H9 (cell line): Measurements from ENCODE around the gene PATE1. TPM values are rescaled to one million over a fixed set of nuclear protein-coding genes. Genes with fewer than 3 reads are reported as not detected.

Experiments used
- DNase-seq: peaks from one replicate; pipeline ENCODE4 v3.0.0-alpha.2; 2017
- H2AFZ ChIP-seq: one replicate; pipeline ENCODE4 v1.6.1; 2013; ENCODE audit warnings: mild to moderate bottlenecking, low read length, control low read depth, moderate library complexity
- H2AK5ac ChIP-seq: 2 replicates; pipeline ENCODE4 v1.6.1; 2013; ENCODE audit warnings: low read length, control low read depth, mixed read lengths; ENCODE audit not compliant: insufficient read length
- H2BK120ac ChIP-seq: one replicate; pipeline ENCODE4 v1.6.1; 2013; ENCODE audit warnings: low read depth, mild to moderate bottlenecking, low read length, control low read depth, inconsistent platforms; ENCODE audit not compliant: poor library complexity, severe bottlenecking
- H2BK12ac ChIP-seq: 2 replicates; pipeline ENCODE4 v1.6.1; 2013; ENCODE audit warnings: low read length, control low read depth, mixed read lengths, low read depth; ENCODE audit not compliant: insufficient read length
- H2BK15ac ChIP-seq: 2 replicates; pipeline ENCODE4 v1.6.1; 2013; ENCODE audit warnings: low read depth, low read length, control low read depth
- H2BK20ac ChIP-seq: one replicate; pipeline ENCODE4 v1.6.1; 2013; ENCODE audit warnings: low read depth, mild to moderate bottlenecking, low read length, control low read depth, inconsistent platforms; ENCODE audit not compliant: poor library complexity, severe bottlenecking
- H2BK5ac ChIP-seq: 2 replicates; pipeline ENCODE4 v1.6.1; 2013; ENCODE audit warnings: low read length, control low read depth, mixed read lengths; ENCODE audit not compliant: insufficient read length
- H3K14ac ChIP-seq: 2 replicates; pipeline ENCODE4 v1.6.1; 2013; ENCODE audit warnings: low read length, control low read depth; ENCODE audit not compliant: insufficient read depth
- H3K18ac ChIP-seq: 2 replicates; pipeline ENCODE4 v1.6.1; 2013; ENCODE audit warnings: low read depth, mild to moderate bottlenecking, mixed read lengths, low read length, control low read depth; ENCODE audit not compliant: insufficient read length
- H3K23ac ChIP-seq: 2 replicates; pipeline ENCODE4 v1.6.1; 2013; ENCODE audit warnings: low read length, control low read depth, mixed read lengths, low read depth; ENCODE audit not compliant: insufficient read length
- H3K23me2 ChIP-seq: 2 replicates; pipeline ENCODE4 v1.6.1; 2013; ENCODE audit warnings: low read depth, mild to moderate bottlenecking, mixed read lengths, low read length, control low read depth; ENCODE audit not compliant: insufficient read length, poor library complexity, severe bottlenecking
- H3K27ac ChIP-seq: 2 replicates; pipeline ENCODE4 v1.5.1; 2013; ENCODE audit warnings: low read length, control low read depth, mixed read lengths, low read depth; ENCODE audit not compliant: insufficient read length
- H3K27me3 ChIP-seq: 2 replicates; pipeline ENCODE4 v1.6.1; 2013; ENCODE audit warnings: low read length, control low read depth, inconsistent platforms; ENCODE audit not compliant: insufficient read depth
- H3K4ac ChIP-seq: 2 replicates; pipeline ENCODE4 v1.6.1; 2013; ENCODE audit warnings: low read depth, mild to moderate bottlenecking, control low read depth, inconsistent platforms, low read length, moderate library complexity
- H3K4me1 ChIP-seq: 2 replicates; pipeline ENCODE4 v1.6.1; 2013; ENCODE audit warnings: low read length, control low read depth, inconsistent platforms; ENCODE audit not compliant: insufficient read depth
- H3K4me2 ChIP-seq: 2 replicates; pipeline ENCODE4 v1.6.1; 2013; ENCODE audit warnings: low read length, control low read depth, mixed read lengths; ENCODE audit not compliant: insufficient read length, insufficient read depth
- H3K56ac ChIP-seq: 2 replicates; pipeline ENCODE4 v1.6.1; 2013; ENCODE audit warnings: low read depth, mild to moderate bottlenecking, mixed read lengths, low read length, control low read depth; ENCODE audit not compliant: insufficient read length
- H3K79me1 ChIP-seq: 2 replicates; pipeline ENCODE4 v1.6.1; 2013; ENCODE audit warnings: low read depth, mild to moderate bottlenecking, moderate library complexity, low read length, control low read depth, inconsistent platforms; ENCODE audit not compliant: insufficient read depth, poor library complexity, severe bottlenecking
- H3K79me2 ChIP-seq: 2 replicates; pipeline ENCODE4 v1.6.1; 2013; ENCODE audit warnings: low read length, control low read depth, inconsistent platforms; ENCODE audit not compliant: insufficient read depth
- H3K9ac ChIP-seq: 2 replicates; pipeline ENCODE4 v1.6.1; 2013; ENCODE audit warnings: low read length, control low read depth, mixed read lengths; ENCODE audit not compliant: insufficient read length; ENCODE audit errors: extremely low read depth
- H3K9me3 ChIP-seq: one replicate; pipeline ENCODE4 v1.6.1; 2013; ENCODE audit warnings: low read depth, low read length, inconsistent platforms; ENCODE audit not compliant: control insufficient read depth
- H3T11ph ChIP-seq: one replicate; pipeline ENCODE4 v1.6.1; 2013; ENCODE audit warnings: mild to moderate bottlenecking, low read length, control low read depth, inconsistent platforms
- H4K20me1 ChIP-seq: one replicate; pipeline ENCODE4 v1.6.1; 2013; ENCODE audit not compliant: control insufficient read depth, insufficient read length, insufficient read depth
- H4K5ac ChIP-seq: 2 replicates; pipeline ENCODE4 v1.6.1; 2013; ENCODE audit warnings: low read depth, mild to moderate bottlenecking, mixed read lengths, low read length, control low read depth; ENCODE audit not compliant: insufficient read length
- H4K8ac ChIP-seq: replicated peaks from 2 replicates; pipeline ENCODE4 v1.6.1; 2013; ENCODE audit warnings: low read length, control low read depth, mixed read lengths, low read depth; ENCODE audit not compliant: insufficient read length
- H4K91ac ChIP-seq: 2 replicates; pipeline ENCODE4 v1.6.1; 2013; ENCODE audit warnings: low read depth, mild to moderate bottlenecking, moderate library complexity, mixed read lengths, low read length, control low read depth; ENCODE audit not compliant: insufficient read length
- H3K27ac Mint-ChIP-seq, 3 experiments: 2 replicates in 2 of 3; 3 replicates in 1 of 3; pipeline ENCODE4 v1.8.0; 2020 to 2021; ENCODE audit warnings: mixed read lengths in 3 of 3, mild to moderate bottlenecking in 1 of 3, moderate library complexity in 1 of 3
- H3K27me3 Mint-ChIP-seq: 2 replicates; pipeline ENCODE4 v1.8.0; 2021; ENCODE audit warnings: low read depth, mild to moderate bottlenecking, moderate library complexity, mixed read lengths
- H3K36me3 Mint-ChIP-seq, 3 experiments: 2 replicates in 2 of 3; 3 replicates in 1 of 3; pipeline ENCODE4 v1.8.0; 2020 to 2021; ENCODE audit warnings: low read depth in 3 of 3, mixed read lengths in 3 of 3; ENCODE audit not compliant: insufficient read depth in 1 of 3
- H3K4me1 Mint-ChIP-seq, 2 experiments: 2 replicates each; pipeline ENCODE4 v1.8.0; 2020; ENCODE audit warnings: mixed read lengths in 2 of 2
- H3K4me3 Mint-ChIP-seq, 2 experiments: 2 replicates in 1 of 2; 3 replicates in 1 of 2; pipeline ENCODE4 v1.8.0; 2020 to 2021; ENCODE audit warnings: mild to moderate bottlenecking in 2 of 2, mixed read lengths in 2 of 2, moderate library complexity in 1 of 2
- H3K9me3 Mint-ChIP-seq, 2 experiments: 2 replicates in 1 of 2; 3 replicates in 1 of 2; pipeline ENCODE4 v1.8.0; 2020; ENCODE audit warnings: mild to moderate bottlenecking in 2 of 2, mixed read lengths in 2 of 2, moderate library complexity in 1 of 2
- WGBS: extraction: QIAGEN DNeasy Blood & Tissue Kit; methylation state at CpG from one replicate; pipeline ENCODE4 v1.1.7; 2013; ENCODE audit warnings: missing lambda C conversion rate, low lambda C conversion rate, mixed read lengths; ENCODE audit not compliant: insufficient read length; ENCODE audit errors: extremely low coverage; 5-methylcytosine and 5-hydroxymethylcytosine counted together
- total RNA-seq: library from RNA; stranded (reverse); gene quantifications from 2 replicates; pipeline ENCODE4 v1.2.1, GENCODE V29; 2021
- TF ChIP-seq, protein P1 (sequence below): fragments of 200-600 bp; sonication (generic); conservative IDR thresholded peaks from 3 replicates; pipeline ENCODE4 v1.8.0; 2021; ENCODE audit warnings: antibody characterized with exemption, mild to moderate bottlenecking

PATE1 gene
- total RNA-seq, 1 experiment from 2014 or later = not detected

DNA sequence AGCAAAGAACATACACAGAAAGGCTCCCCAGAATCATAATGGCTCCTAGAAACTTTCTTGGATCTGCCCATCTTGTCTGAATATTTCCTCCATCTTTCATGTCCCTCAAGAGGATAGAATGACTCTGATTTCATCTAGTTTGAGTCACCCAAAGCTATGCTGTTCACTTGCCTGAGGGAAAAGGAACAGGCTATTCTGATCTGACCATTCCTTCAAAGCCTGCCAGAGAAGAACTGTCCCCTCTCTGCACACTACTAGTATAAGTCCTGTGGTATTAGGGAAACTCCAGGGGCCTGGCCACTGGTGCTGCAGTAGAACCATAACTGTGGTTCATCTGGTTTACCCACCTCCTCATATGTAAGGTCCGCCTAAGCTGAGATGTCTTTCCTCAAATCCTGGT is 2.4 kb upstream of the PATE1 start:
- H3K9ac ChIP-seq = no peak overlapping the region
- H3K4me1 ChIP-seq = no peaks in the 10 kb centered on the region
- no peaks in the 10 kb centered on the region for H3K23me2 ChIP-seq
- H3K36me3 Mint-ChIP-seq = no peaks in the 10 kb centered on the region
- no peak overlapping the region for H4K8ac ChIP-seq
- no peak overlapping the region for H2AK5ac ChIP-seq
- DNase-seq = no peak
- no peaks in the 10 kb centered on the region for H3K9me3 Mint-ChIP-seq
- H3K27ac ChIP-seq = no peak overlapping the region
- H2BK5ac ChIP-seq = no peak overlapping the region
- no peaks in the 10 kb centered on the region for H3K9me3 ChIP-seq
- H2AFZ ChIP-seq = no peak overlapping the region
- no peak overlapping the region for H3K4me3 Mint-ChIP-seq
- no peak overlapping the region for H2BK120ac ChIP-seq
- H4K91ac ChIP-seq = no peak overlapping the region
- no peak overlapping the region for H2BK12ac ChIP-seq
- H4K5ac ChIP-seq = no peak overlapping the region
- no peak overlapping the region for H3K4ac ChIP-seq
- no peak overlapping the region for H3K27ac Mint-ChIP-seq
- TF ChIP-seq, protein P1, sequence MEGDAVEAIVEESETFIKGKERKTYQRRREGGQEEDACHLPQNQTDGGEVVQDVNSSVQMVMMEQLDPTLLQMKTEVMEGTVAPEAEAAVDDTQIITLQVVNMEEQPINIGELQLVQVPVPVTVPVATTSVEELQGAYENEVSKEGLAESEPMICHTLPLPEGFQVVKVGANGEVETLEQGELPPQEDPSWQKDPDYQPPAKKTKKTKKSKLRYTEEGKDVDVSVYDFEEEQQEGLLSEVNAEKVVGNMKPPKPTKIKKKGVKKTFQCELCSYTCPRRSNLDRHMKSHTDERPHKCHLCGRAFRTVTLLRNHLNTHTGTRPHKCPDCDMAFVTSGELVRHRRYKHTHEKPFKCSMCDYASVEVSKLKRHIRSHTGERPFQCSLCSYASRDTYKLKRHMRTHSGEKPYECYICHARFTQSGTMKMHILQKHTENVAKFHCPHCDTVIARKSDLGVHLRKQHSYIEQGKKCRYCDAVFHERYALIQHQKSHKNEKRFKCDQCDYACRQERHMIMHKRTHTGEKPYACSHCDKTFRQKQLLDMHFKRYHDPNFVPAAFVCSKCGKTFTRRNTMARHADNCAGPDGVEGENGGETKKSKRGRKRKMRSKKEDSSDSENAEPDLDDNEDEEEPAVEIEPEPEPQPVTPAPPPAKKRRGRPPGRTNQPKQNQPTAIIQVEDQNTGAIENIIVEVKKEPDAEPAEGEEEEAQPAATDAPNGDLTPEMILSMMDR = no peak
- H2BK15ac ChIP-seq = no peak overlapping the region
- WGBS = no CpG with 5 or more reads among the region's 1 CpG
- no peaks in the 10 kb centered on the region for H3K4me1 Mint-ChIP-seq
- H3K23ac ChIP-seq = no peak overlapping the region
- no peak overlapping the region for H3K4me2 ChIP-seq
- no peaks in the 10 kb centered on the region for H3K79me2 ChIP-seq
- H3K18ac ChIP-seq = no peak overlapping the region
- H4K20me1 ChIP-seq = no peaks in the 10 kb centered on the region
- no peak overlapping the region for H3T11ph ChIP-seq
- no peak overlapping the region for H3K14ac ChIP-seq
- H3K27me3 Mint-ChIP-seq = peaks cover 9% of the 10 kb centered on the region
- no peak overlapping the region for H2BK20ac ChIP-seq
- no peaks in the 10 kb centered on the region for H3K79me1 ChIP-seq
- H3K27me3 ChIP-seq = no peaks in the 10 kb centered on the region
- no peak overlapping the region for H3K56ac ChIP-seq
